GM12875 (cell line): ENCODE data around the gene HOXB2.

Experiments
- H3K4me3 ChIP-seq: one replicate; pipeline ENCODE4 v1.5.1; 2011; ENCODE audit warnings: low read depth, low read length, control low read depth
- CTCF ChIP-seq: IDR thresholded peaks from 2 replicates; pipeline ENCODE4 v1.5.1; 2011; ENCODE audit warnings: low read depth, mild to moderate bottlenecking, control low read depth, inconsistent platforms, low read length, moderate library complexity, borderline replicate concordance; ENCODE audit not compliant: insufficient read depth

The HOXB2 gene

GRCh38 chr17:48578616-48579470 is 33.9 kb upstream of the HOXB2 start:
- peak overlapping the region; percentile 77 for H3K4me3 ChIP-seq
- TF ChIP-seq CTCF = peak; percentile 15; the same call in 1 of the 2 replicates

GRCh38 chr17:48577946-48578615 is 33.2 kb upstream of the HOXB2 start, which contains the start of gene HOXB4:
Gene HOXB4 (minus strand): TSS chr17:48578350. CDS start chr17:48578319, 31 bp downstream.
- no peak for TF ChIP-seq CTCF
- peak within 1 kb of the TSS; percentile 77 for H3K4me3 ChIP-seq

- TF ChIP-seq CTCF = no peak
- peak overlapping the region; percentile 77 for H3K4me3 ChIP-seq
Observed at GRCh38 chr17:48577330-48577945, 32.5 kb upstream of the HOXB2 start.

- TF ChIP-seq CTCF = no peak
- H3K4me3 ChIP-seq = peak overlapping the region; percentile 77
Observed at GRCh38 chr17:48576479-48577309, 31.8 kb upstream of the HOXB2 start.

- no peak overlapping the region for H3K4me3 ChIP-seq
Observed at GRCh38 chr17:48575673-48576478, 31.0 kb upstream of the HOXB2 start.

More at GRCh38 chr17:48575673-48576478, 31.0 kb upstream of the HOXB2 start:
- no peak for TF ChIP-seq CTCF
